GM12878 (cell line): ENCODE measurements around the gene ULBP1. TPM values are rescaled to one million over a fixed set of nuclear protein-coding genes. Genes with fewer than 3 reads are reported as not detected.

ENCODE experiments used
- ATF3 ChIP-seq: IDR thresholded peaks from 2 replicates; pipeline ENCODE4 v1.6.1; 2011; ENCODE audit warnings: low read depth, mild to moderate bottlenecking, low read length, moderate library complexity, borderline replicate concordance; ENCODE audit errors: extremely low read depth
- BCLAF1 ChIP-seq: fragments of 450-650 bp; IDR thresholded peaks from 2 replicates; pipeline ENCODE4 v1.6.1; 2017; ENCODE audit warnings: antibody characterized with exemption, mild to moderate bottlenecking, moderate library complexity
- CEBPB ChIP-seq, 2 experiments: fragments of 150-350 bp in 1 of 2; IDR thresholded peaks; 2 replicates each; pipeline ENCODE4 v1.6.1; 2012 to 2014; ENCODE audit warnings: low read depth in 2 of 2, low read length in 2 of 2, borderline replicate concordance in 1 of 2, inconsistent platforms in 1 of 2
- CHD2 ChIP-seq: IDR thresholded peaks from 2 replicates; pipeline ENCODE4 v1.6.1; 2011; ENCODE audit warnings: low read depth, low read length, improper control_type of control experiment, borderline replicate concordance
- CREB1 ChIP-seq: IDR thresholded peaks from 2 replicates; pipeline ENCODE4 v1.6.1; 2012; ENCODE audit warnings: low read depth, mild to moderate bottlenecking, inconsistent platforms
- EP300 ChIP-seq, 2 experiments: fragments of 150-350 bp in 1 of 2; IDR thresholded peaks; 2 replicates each; pipeline ENCODE4 v1.6.1; 2011 to 2012; ENCODE audit warnings: low read depth in 2 of 2, low read length in 2 of 2, borderline replicate concordance in 1 of 2, improper control_type of control experiment in 1 of 2, inconsistent platforms in 1 of 2; ENCODE audit not compliant: control insufficient read depth in 1 of 2
- FOXM1 ChIP-seq: IDR thresholded peaks from 2 replicates; pipeline ENCODE4 v1.6.1; 2012; ENCODE audit warnings: low read depth, mild to moderate bottlenecking, inconsistent platforms, low read length, moderate library complexity
- GATAD2B ChIP-seq: fragments of 450-650 bp; conservative IDR thresholded peaks from 2 replicates; pipeline ENCODE4 v1.6.1; 2017; ENCODE audit warnings: low read depth, mild to moderate bottlenecking, moderate library complexity
- LARP7 ChIP-seq: fragments of 450-650 bp; IDR thresholded peaks from 2 replicates; pipeline ENCODE4 v1.6.1; 2017; ENCODE audit warnings: mild to moderate bottlenecking
- MTA2 ChIP-seq: fragments of 450-650 bp; IDR thresholded peaks from 2 replicates; pipeline ENCODE4 v1.6.1; 2016; ENCODE audit warnings: low read depth, mild to moderate bottlenecking, moderate library complexity
- NR2F1 ChIP-seq: fragments of 450-650 bp; conservative IDR thresholded peaks from 2 replicates; pipeline ENCODE4 v1.6.1; 2017; ENCODE audit warnings: mild to moderate bottlenecking
- PKNOX1 ChIP-seq: fragments of 450-650 bp; IDR thresholded peaks from 2 replicates; pipeline ENCODE4 v1.6.1; 2016; ENCODE audit warnings: mild to moderate bottlenecking
- RBBP5 ChIP-seq: fragments of 200-600 bp; sonication (generic); conservative IDR thresholded peaks from 2 replicates; pipeline ENCODE4 v1.6.1; 2016
- RFX5 ChIP-seq: IDR thresholded peaks from 2 replicates; pipeline ENCODE4 v1.6.1; 2011; ENCODE audit warnings: low read depth, low read length, improper control_type of control experiment
- SMARCA5 ChIP-seq: fragments of 450-650 bp; IDR thresholded peaks from 2 replicates; pipeline ENCODE4 v1.6.1; 2017; ENCODE audit warnings: mild to moderate bottlenecking
- TCF12 ChIP-seq: IDR thresholded peaks from 2 replicates; pipeline ENCODE4 v1.6.1; 2011; ENCODE audit warnings: low read depth, mild to moderate bottlenecking, low read length
- USF2 ChIP-seq: IDR thresholded peaks from 2 replicates; pipeline ENCODE4 v1.6.1; 2011; ENCODE audit warnings: low read depth, low read length, improper control_type of control experiment, borderline replicate concordance
- ZBTB33 ChIP-seq: fragments of 450-650 bp; IDR thresholded peaks from 2 replicates; pipeline ENCODE4 v1.6.1; 2017; ENCODE audit warnings: mild to moderate bottlenecking
- ZNF592 ChIP-seq: fragments of 450-650 bp; IDR thresholded peaks from 2 replicates; pipeline ENCODE4 v1.6.1; 2017; ENCODE audit warnings: mild to moderate bottlenecking, moderate library complexity
- polyA plus RNA-seq, 11 experiments: library from polyadenylated mRNA; depleted of rRNA in 4 of 11; unstranded in 6 of 11; stranded (reverse) in 5 of 11; fragments of >200 nt; fragmentation: Nextera tagmentation in 4 of 11; fragmentation: Illumina TruSeq in 1 of 11; extraction: Ambion mirVana in 4 of 11; extraction: Trizol in 1 of 11; gene quantifications; 1 replicate in 1 of 11; 2 replicates in 10 of 11; pipeline versions ENCODE4 v1.2.1 to v1.2.3, GENCODE V29; 2011 to 2016; ENCODE audit warnings: inconsistent platforms in 2 of 11, missing spikeins in 2 of 11, low read depth in 1 of 11
- total RNA-seq, 4 experiments: library from RNA; depleted of rRNA in 3 of 4; stranded (reverse); fragments of >200 nt in 3 of 4; fragmentation: Illumina TruSeq in 1 of 4; extraction: Trizol in 1 of 4; gene quantifications; 2 replicates each; pipeline versions ENCODE4 v1.2.1 to v1.2.3, GENCODE V29; 2013 to 2021

ULBP1 gene
- total and polyA plus RNA-seq, 10 of the 15 experiments (the other 5 are each of a cell fraction or from before 2014, with no cell fraction given): 0.02 to 0.12 (median 0.04) TPM; not detected in 7

- TF ChIP-seq ZBTB33 (no peak), ZNF592 (no peak), MTA2 (no peak), USF2 (no peak), FOXM1 (peak; percentile 61; the same call in 1 of the 2 replicates), CREB1 (0 out of 2 replicates have a peak, but pooled peaks have one; percentile 41), ATF3 (no peak), PKNOX1 (no peak), LARP7 (no peak), NR2F1 (no peak), TCF12 (peak; percentile 85; the same call in 1 of the 2 replicates), SMARCA5 (no peak), CHD2 (no peak), GATAD2B (no peak), CEBPB (IDR thresholded peaks at IDR 0.05; ENCODE audit: borderline replicate concordance in 1 of 2, low read depth in 2 of 2, low read length in 2 of 2) (no peak), EP300 (IDR thresholded peaks at IDR 0.05; ENCODE audit: borderline replicate concordance in 1 of 2, control insufficient read depth in 1 of 2, low read depth in 2 of 2, low read length in 2 of 2) (no peak), RFX5 (no peak), BCLAF1 (no peak), RBBP5 (no peak)
Measured at GRCh38 chr6:150006961-150007464, 43.3 kb downstream of the ULBP1 start (continued).
